Body of pancreas (tissue), 4 donors: ENCODE results near the gene NME7. TPM values are rescaled to one million over a fixed set of nuclear protein-coding genes. Genes with fewer than 3 reads are reported as not detected.

ENCODE experiments used
- ATAC-seq: fragments of 150-250 bp; one replicate; pipeline ENCODE4 v1.9.1; 2016
- DNase-seq, 4 donors: peaks; one replicate each; pipeline ENCODE4 v3.0.0-alpha.2; 2019
- H3K27ac ChIP-seq, 4 donors: fragments of 200-600 bp; sonication (generic); 1 replicate in 3 of 4; 2 replicates in 1 of 4; pipeline versions ENCODE4 v1.5.1 to v1.6.1; 2016 to 2019; ENCODE audit warnings: mild to moderate bottlenecking in 1 of 4, mixed read lengths in 1 of 4, moderate library complexity in 1 of 4
- H3K27me3 ChIP-seq, 2 donors: fragments of 200-600 bp; sonication (generic); one replicate each; pipeline ENCODE4 v1.6.0; 2016; ENCODE audit warnings: mild to moderate bottlenecking in 1 of 2
- H3K36me3 ChIP-seq, 2 donors: fragments of 200-600 bp; sonication (generic); replicated peaks in 1 of 2; 2 replicates each; pipeline ENCODE4 v1.5.1; 2016; ENCODE audit warnings: low read depth in 2 of 2; ENCODE audit not compliant: insufficient read depth in 1 of 2
- H3K4me1 ChIP-seq: fragments of 200-600 bp; sonication (generic); one replicate; pipeline ENCODE4 v1.6.0; 2016
- H3K4me3 ChIP-seq, 2 donors: fragments of 200-600 bp; sonication (generic); 1 replicate in 1 of 2; 2 replicates in 1 of 2; pipeline ENCODE4 v1.5.1; 2016 to 2019
- H3K9me3 ChIP-seq, 3 donors: fragments of 200-600 bp; sonication (generic); 1 replicate in 2 of 3; 2 replicates in 1 of 3; pipeline ENCODE4 v1.5.1; 2016
- CTCF ChIP-seq, 7 experiments: fragments of 450-650 bp in 4 of 7; fragments of 200-600 bp in 3 of 7; sonication (generic) in 3 of 7; IDR thresholded peaks; one replicate each; pipeline ENCODE4 v1.5.1; 2016 to 2019; ENCODE audit warnings: antibody characterized with exemption in 7 of 7
- POLR2A ChIP-seq, 3 donors: fragments of 450-650 bp; IDR thresholded peaks; one replicate each; pipeline ENCODE4 v1.6.1; 2016; ENCODE audit warnings: antibody characterized with exemption in 3 of 3, mild to moderate bottlenecking in 2 of 3
- WGBS, 2 donors: methylation state at CpG; one replicate each; pipeline ENCODE4 v1.1.5; 2017; 5-methylcytosine and 5-hydroxymethylcytosine counted together
- intact Hi-C: fragments of 100-400 bp; cut with DNase I; formaldehyde crosslinking; loops from one replicate; pipeline ENCODE4 v1.15.1; 2023
- total RNA-seq, 2 donors: library from RNA; depleted of rRNA; stranded (reverse); fragments of >200 nt; gene quantifications; one replicate each; pipeline ENCODE4 v1.1.0, GENCODE V29; 2016

The NME7 gene
- total RNA-seq, 2 donors from 2014 or later: 8.9 to 23.9 TPM

GRCh38 chr1:169259816-169260215 is 107.8 kb downstream of the NME7 start:
- H3K4me1 ChIP-seq: no peaks in the 10 kb centered on the region
- no peak for ATAC-seq
- WGBS, 2 donors: 69% methylated on average over 2 of the region's 2 CpGs; no CpG with 5 or more reads in 1 of the 2 donors
- no peak for DNase-seq
- no peaks in the 10 kb centered on the region for H3K9me3 ChIP-seq
- H3K36me3 ChIP-seq: no peaks in the 10 kb centered on the region
- intact Hi-C loops: no loop called here
- TF ChIP-seq POLR2A (IDR thresholded peaks at IDR 0.05): no peak
- no peak for TF ChIP-seq CTCF (IDR thresholded peaks at IDR 0.05)
- H3K4me3 ChIP-seq: no peak overlapping the region
- no peak overlapping the region for H3K27ac ChIP-seq
- H3K27me3 ChIP-seq: no peaks in the 10 kb centered on the region

DNA sequence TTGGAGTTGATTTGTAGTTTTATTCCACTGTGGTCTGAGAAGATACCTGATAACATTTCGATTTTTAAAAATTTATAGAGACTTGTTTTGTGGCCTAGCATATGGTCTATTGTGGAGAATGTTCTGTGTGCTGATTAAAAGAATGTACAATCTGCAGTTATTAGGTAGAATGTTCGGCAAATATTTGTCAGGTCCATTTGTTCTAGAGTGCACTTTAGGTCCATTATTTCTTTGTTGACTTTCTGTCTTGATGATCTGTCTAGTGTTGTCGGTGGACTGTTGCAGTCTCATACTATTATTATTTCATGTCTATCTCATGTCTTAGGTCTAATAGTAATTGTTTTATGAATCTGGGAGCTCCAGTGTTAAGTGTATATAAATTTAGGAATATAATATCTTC is 116.8 kb downstream of the NME7 start:
- no peaks in the 10 kb centered on the region for H3K27me3 ChIP-seq
- no peak overlapping the region for H3K4me3 ChIP-seq
- DNase-seq: no peak
- intact Hi-C loops: no loop called here
- H3K4me1 ChIP-seq: no peaks in the 10 kb centered on the region
- no peaks in the 10 kb centered on the region for H3K9me3 ChIP-seq
- no peak for ATAC-seq
- 61 to 71% methylated on average over 3 of the region's 3 CpGs for WGBS, 2 donors
- H3K36me3 ChIP-seq: no peaks in the 10 kb centered on the region
- TF ChIP-seq POLR2A (IDR thresholded peaks at IDR 0.05) (no peak), CTCF (IDR thresholded peaks at IDR 0.05) (no peak)
- H3K27ac ChIP-seq: no peak overlapping the region

- no peaks in the 10 kb centered on the region for H3K27me3 ChIP-seq
- H3K4me1 ChIP-seq: no peaks in the 10 kb centered on the region
- TF ChIP-seq CTCF (IDR thresholded peaks at IDR 0.05) (no peak), POLR2A (IDR thresholded peaks at IDR 0.05) (no peak)
- DNase-seq: no peak
- no peak overlapping the region for H3K27ac ChIP-seq
- ATAC-seq: no peak
- intact Hi-C loops: no loop called here
- H3K9me3 ChIP-seq: no peaks in the 10 kb centered on the region
- WGBS, 2 donors: 83 to 100% methylated on average over 2 of the region's 2 CpGs
- no peaks in the 10 kb centered on the region for H3K36me3 ChIP-seq
- no peak overlapping the region for H3K4me3 ChIP-seq
These were observed 117.6 kb downstream of the NME7 start for GRCh38 chr1:169250022-169250421.

GRCh38 chr1:169249611-169250010 is 118.0 kb downstream of the NME7 start:
- Histone ChIP-seq H3K9me3 (no peaks in the 10 kb centered on the region), H3K4me1 (no peaks in the 10 kb centered on the region), H3K36me3 (no peaks in the 10 kb centered on the region), H3K27me3 (no peaks in the 10 kb centered on the region), H3K4me3 (no peak overlapping the region), H3K27ac (no peak overlapping the region)
- 54 to 100% methylated on average over 1 of the region's 1 CpG for WGBS, 2 donors
- intact Hi-C loops: no loop called here
- TF ChIP-seq POLR2A (IDR thresholded peaks at IDR 0.05) (no peak), CTCF (IDR thresholded peaks at IDR 0.05) (no peak)
- no peak for DNase-seq
- no peak for ATAC-seq

GRCh38 chr1:169245706-169246105 is 121.9 kb downstream of the NME7 start:
- Histone ChIP-seq H3K4me3 (no peak overlapping the region), H3K4me1 (peaks cover 5% of the 10 kb centered on the region), H3K27me3 (no peaks in the 10 kb centered on the region), H3K9me3 (no peaks in the 10 kb centered on the region), H3K36me3 (no peaks in the 10 kb centered on the region), H3K27ac (peak overlapping the region in 1 of 4 donors; percentile 8)
- WGBS, 2 donors: 26 to 34% methylated on average over 1 of the region's 1 CpG
- TF ChIP-seq POLR2A (IDR thresholded peaks at IDR 0.05): no peak
- no peak for TF ChIP-seq CTCF (IDR thresholded peaks at IDR 0.05)
- intact Hi-C loops: no loop called here
- DNase-seq (no peak), ATAC-seq (no peak)
